ENCODE measurements around the gene SLC5A10. TPM values are rescaled to one million over a fixed set of nuclear protein-coding genes. Genes with fewer than 3 reads are reported as not detected.

The SLC5A10 gene
- total and polyA plus RNA-seq, 2 experiments from 2014 or later: 0.10 TPM; not detected in 1

- TF ChIP-seq ZNF462 (CRISPR knock-in tag; IDR thresholded peaks at IDR 0.05): no peak
- TF ChIP-seq ZNF331 (CRISPR knock-in tag; IDR thresholded peaks at IDR 0.05; ENCODE audit: low read depth): no peak
- no peak for TF ChIP-seq EZH2 (IDR thresholded peaks at IDR 0.05; ENCODE audit: low read depth, unreplicated experiment)
These were observed 24.2 kb downstream of the SLC5A10 start (continued) for GRCh38 chr17:18976201-18976600.

GRCh38 chr17:18977021-18977420 is 25.1 kb downstream of the SLC5A10 start:
- no peak overlapping the region for H3K27ac ChIP-seq (ENCODE audit: low read depth)
- no peaks in the 10 kb centered on the region for H3K27me3 ChIP-seq (ENCODE audit: insufficient read depth)
- no peak overlapping the region for H3K27ac Mint-ChIP-seq
- peaks cover 10% of the 10 kb centered on the region for H3K36me3 ChIP-seq (ENCODE audit: insufficient read depth)
- ATAC-seq (no peak), DNase-seq (ENCODE audit: low spot score) (no peak)
- no peaks in the 10 kb centered on the region for H3K4me1 ChIP-seq (ENCODE audit: insufficient read depth)
- 0 out of 2 replicates have a peak, but pooled peaks cover 3% of the 10 kb centered on the region for H3K79me2 ChIP-seq (replicated peaks; ENCODE audit: insufficient read depth)
- H3K27me3 Mint-ChIP-seq (ENCODE audit: insufficient read depth, low read depth, poor library complexity): peaks cover 15% of the 10 kb centered on the region
- H4K20me1 ChIP-seq (replicated peaks; ENCODE audit: insufficient read depth): 0 out of 2 replicates have a peak, but pooled peaks cover 3% of the 10 kb centered on the region
- no peaks in the 10 kb centered on the region for H3K9me3 Mint-ChIP-seq
- no peak overlapping the region for H2AFZ ChIP-seq
- no peaks in the 10 kb centered on the region for H3K9me2 ChIP-seq (ENCODE audit: insufficient read depth)
- H3K4me2 ChIP-seq: no peak overlapping the region
- H3K36me3 Mint-ChIP-seq (ENCODE audit: low read depth): peaks cover 44% of the 10 kb centered on the region
- no peaks in the 10 kb centered on the region for H3F3A ChIP-seq (replicated peaks; ENCODE audit: low read depth)
- no peak overlapping the region for H3K4me3 Mint-ChIP-seq
- no peaks in the 10 kb centered on the region for H3K4me1 Mint-ChIP-seq
- H3K4me3 ChIP-seq: no peak overlapping the region
- TF ChIP-seq EZH2 (IDR thresholded peaks at IDR 0.05; ENCODE audit: low read depth, unreplicated experiment) (no peak), ETS1 (IDR thresholded peaks at IDR 0.05) (no peak), JUNB (IDR thresholded peaks at IDR 0.05; ENCODE audit: unreplicated experiment) (no peak), POLR2AphosphoS5 (IDR thresholded peaks at IDR 0.05; ENCODE audit: low read depth) (no peak), ZNF331 (CRISPR knock-in tag; IDR thresholded peaks at IDR 0.05; ENCODE audit: low read depth) (no peak), NANOG (IDR thresholded peaks at IDR 0.05; ENCODE audit: borderline replicate concordance) (no peak), EZH2phosphoT487 (IDR thresholded peaks at IDR 0.05; ENCODE audit: unreplicated experiment) (no peak), ZNF114 (CRISPR knock-in tag; IDR thresholded peaks at IDR 0.05) (no peak), CREB1 (CRISPR knock-in tag; IDR thresholded peaks at IDR 0.05; ENCODE audit: low read depth) (no peak)
- TF ChIP-seq, protein P1, sequence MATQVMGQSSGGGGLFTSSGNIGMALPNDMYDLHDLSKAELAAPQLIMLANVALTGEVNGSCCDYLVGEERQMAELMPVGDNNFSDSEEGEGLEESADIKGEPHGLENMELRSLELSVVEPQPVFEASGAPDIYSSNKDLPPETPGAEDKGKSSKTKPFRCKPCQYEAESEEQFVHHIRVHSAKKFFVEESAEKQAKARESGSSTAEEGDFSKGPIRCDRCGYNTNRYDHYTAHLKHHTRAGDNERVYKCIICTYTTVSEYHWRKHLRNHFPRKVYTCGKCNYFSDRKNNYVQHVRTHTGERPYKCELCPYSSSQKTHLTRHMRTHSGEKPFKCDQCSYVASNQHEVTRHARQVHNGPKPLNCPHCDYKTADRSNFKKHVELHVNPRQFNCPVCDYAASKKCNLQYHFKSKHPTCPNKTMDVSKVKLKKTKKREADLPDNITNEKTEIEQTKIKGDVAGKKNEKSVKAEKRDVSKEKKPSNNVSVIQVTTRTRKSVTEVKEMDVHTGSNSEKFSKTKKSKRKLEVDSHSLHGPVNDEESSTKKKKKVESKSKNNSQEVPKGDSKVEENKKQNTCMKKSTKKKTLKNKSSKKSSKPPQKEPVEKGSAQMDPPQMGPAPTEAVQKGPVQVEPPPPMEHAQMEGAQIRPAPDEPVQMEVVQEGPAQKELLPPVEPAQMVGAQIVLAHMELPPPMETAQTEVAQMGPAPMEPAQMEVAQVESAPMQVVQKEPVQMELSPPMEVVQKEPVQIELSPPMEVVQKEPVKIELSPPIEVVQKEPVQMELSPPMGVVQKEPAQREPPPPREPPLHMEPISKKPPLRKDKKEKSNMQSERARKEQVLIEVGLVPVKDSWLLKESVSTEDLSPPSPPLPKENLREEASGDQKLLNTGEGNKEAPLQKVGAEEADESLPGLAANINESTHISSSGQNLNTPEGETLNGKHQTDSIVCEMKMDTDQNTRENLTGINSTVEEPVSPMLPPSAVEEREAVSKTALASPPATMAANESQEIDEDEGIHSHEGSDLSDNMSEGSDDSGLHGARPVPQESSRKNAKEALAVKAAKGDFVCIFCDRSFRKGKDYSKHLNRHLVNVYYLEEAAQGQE (IDR thresholded peaks at IDR 0.05; ENCODE audit: unreplicated experiment): no peak

Measured in GM23338 (cell line).